ENCODE measurements around the gene PACS2. TPM values are rescaled to one million over a fixed set of nuclear protein-coding genes. Genes with fewer than 3 reads are reported as not detected.

PACS2 gene
- total and polyA plus RNA-seq, 2 of the 4 experiments (the other 2 are of a cell fraction) = 15.6 to 32.2 TPM

- Histone ChIP-seq H3K27me3 (ENCODE audit: control insufficient read depth, insufficient read depth, low read length) (no peaks in the 10 kb centered on the region), H4K91ac (ENCODE audit: insufficient read depth, low read depth, low read length) (no peak overlapping the region), H3K4me1 (ENCODE audit: control insufficient read depth, insufficient read depth, low read length) (peaks cover 5% of the 10 kb centered on the region), H3K36me3 (ENCODE audit: control insufficient read depth, insufficient read depth, low read length) (no peaks in the 10 kb centered on the region), H3K27ac (ENCODE audit: insufficient read depth, low read length) (no peak overlapping the region), H2BK5ac (ENCODE audit: low read depth, low read length, poor library complexity, severe bottlenecking) (no peak overlapping the region), H3K9me1 (ENCODE audit: insufficient read depth, low read length) (0 out of 2 replicates have a peak, but pooled peaks cover under 1% of the 10 kb centered on the region), H4K5ac (ENCODE audit: low read depth, low read length) (no peak overlapping the region), H3K23ac (ENCODE audit: low read depth, low read length) (no peak overlapping the region), H3K18ac (ENCODE audit: low read depth, low read length) (no peak overlapping the region), H2BK120ac (ENCODE audit: low read depth, low read length) (no peak overlapping the region), H2AK9ac (replicated peaks; ENCODE audit: low read depth, low read length, poor library complexity) (peak overlapping the region; percentile 55), H2AK5ac (ENCODE audit: low read depth, low read length) (no peak overlapping the region), H3K14ac (replicated peaks; ENCODE audit: low read depth, low read length) (no peak overlapping the region), H3K4me3 (ENCODE audit: insufficient read depth, low read depth, low read length) (no peak overlapping the region), H4K8ac (ENCODE audit: low read depth in 2 of 2, low read length in 2 of 2) (no peak overlapping the region), H2AFZ (replicated peaks; ENCODE audit: low read length, poor library complexity) (no peak overlapping the region), H2BK15ac (ENCODE audit: low read depth, low read length) (no peak overlapping the region), H3K9ac (ENCODE audit: low read depth, low read length) (no peak overlapping the region), H2BK20ac (ENCODE audit: low read depth, low read length) (no peak overlapping the region), H3K4me2 (ENCODE audit: low read depth, low read length) (no peak overlapping the region), H3K9me3 (ENCODE audit: control insufficient read depth, insufficient read depth, low read length) (no peaks in the 10 kb centered on the region), H3K56ac (ENCODE audit: extremely low read depth, insufficient read depth, low read length) (no peak overlapping the region), H3K79me1 (ENCODE audit: low read depth in 1 of 2, low read length in 2 of 2) (no peaks in the 10 kb centered on the region; a peak in 1 of 4 replicates), H4K20me1 (ENCODE audit: insufficient read depth, low read length) (no peaks in the 10 kb centered on the region), H3K4ac (ENCODE audit: low read depth, low read length) (no peak overlapping the region)
- ChIA-PET CTCF (no interaction called here), POLR2A (ENCODE audit: unreplicated experiment) (no interaction called here)
- BruUV-seq (replicated peaks) = no TSS peak
- in situ Hi-C loops (cut with MboI; ENCODE audit: low sequenced_read_pairs) (no loop called here), intact Hi-C loops (cut with micrococcal nuclease) (no loop called here), dilution Hi-C loops (cut with HindIII; ENCODE audit: low sequenced_read_pairs, unreplicated experiment) (no loop called here)
- 100% methylated on average over 1 of the region's 8 CpGs; no CpG with 5 or more reads in 1 of the 2 experiments for WGBS, 2 experiments (ENCODE audit: extremely low coverage in 2 of 2, insufficient read length in 1 of 2)
- TF ChIP-seq CHD1 (IDR thresholded peaks at IDR 0.05; ENCODE audit: low read depth, low read length) = no peak
- no peak for TF ChIP-seq USF2 (IDR thresholded peaks at IDR 0.05; ENCODE audit: low read depth, low read length)
- TF ChIP-seq RFX5 (IDR thresholded peaks at IDR 0.05; ENCODE audit: low read depth, low read length) = no peak
- no peak for TF ChIP-seq BHLHE40 (IDR thresholded peaks at IDR 0.05; ENCODE audit: low read depth, low read length)
- no peak for TF ChIP-seq RAD21 (IDR thresholded peaks at IDR 0.05; ENCODE audit: low read length)
- TF ChIP-seq SMC3 (IDR thresholded peaks at IDR 0.05; ENCODE audit: low read depth, low read length) = no peak
- no peak for TF ChIP-seq CEBPB (IDR thresholded peaks at IDR 0.05; ENCODE audit: low read depth, low read length)
- no peak for TF ChIP-seq NFE2L2 (IDR thresholded peaks at IDR 0.05; ENCODE audit: low read depth, low read length)
- no peak for TF ChIP-seq MAFK (IDR thresholded peaks at IDR 0.05; ENCODE audit: low read depth, low read length)
- no peak for TF ChIP-seq MXI1 (IDR thresholded peaks at IDR 0.05; ENCODE audit: borderline replicate concordance, low read depth, low read length)
- no peak for TF ChIP-seq MAZ (IDR thresholded peaks at IDR 0.05; ENCODE audit: borderline replicate concordance, low read depth, low read length)
- no peak for TF ChIP-seq POLR2A (IDR thresholded peaks at IDR 0.05; ENCODE audit: low read depth, low read length)
- TF ChIP-seq CTCF (conservative IDR thresholded peaks at IDR 0.05; ENCODE audit: low read depth, low read length) = no peak
- DNase-seq (no peak), ATAC-seq (ENCODE audit: low read depth) (no peak)
Observed at GRCh38 chr14:105412771-105413543, 98.4 kb downstream of the PACS2 start.

All from IMR-90 (cell line).